BLaER1 (cell line): ENCODE measurements around the gene BEAN1.

Source experiments
- H3K27ac ChIP-seq: shearing (Covaris generic); formaldehyde crosslinking; 2 replicates; pipeline ENCODE4 v1.8.1; 2022
- H3K27me3 ChIP-seq: shearing (Covaris generic); formaldehyde crosslinking; 2 replicates; pipeline ENCODE4 v1.8.1; 2022
- H3K36me3 ChIP-seq: shearing (Covaris generic); formaldehyde crosslinking; 2 replicates; pipeline ENCODE4 v1.8.1; 2022
- H3K4me1 ChIP-seq: shearing (Covaris generic); formaldehyde crosslinking; 2 replicates; pipeline ENCODE4 v1.8.1; 2022
- H3K4me2 ChIP-seq: shearing (Covaris generic); formaldehyde crosslinking; 2 replicates; pipeline ENCODE4 v1.8.1; 2022
- H3K4me3 ChIP-seq: shearing (Covaris generic); formaldehyde crosslinking; 2 replicates; pipeline ENCODE4 v1.8.1; 2022
- H3K9ac ChIP-seq: shearing (Covaris generic); formaldehyde crosslinking; 2 replicates; pipeline ENCODE4 v1.8.1; 2022
- H3K9me3 ChIP-seq: shearing (Covaris generic); formaldehyde crosslinking; 2 replicates; pipeline ENCODE4 v1.8.1; 2022
- H4K20me1 ChIP-seq: shearing (Covaris generic); formaldehyde crosslinking; 2 replicates; pipeline ENCODE4 v1.8.1; 2022
- Cebpa-rat ChIP-seq: shearing (Covaris generic); IDR thresholded peaks from 2 replicates; pipeline ENCODE4 v1.8.1; 2022

BEAN1 gene

GRCh38 chr16:66481943-66482390 lies 54.9 kb downstream of the BEAN1 start:
- Histone ChIP-seq H3K27me3 (no peaks in the 10 kb centered on the region), H3K27ac (no peak overlapping the region), H4K20me1 (no peaks in the 10 kb centered on the region), H3K36me3 (no peaks in the 10 kb centered on the region), H3K9me3 (no peaks in the 10 kb centered on the region), H3K4me3 (no peak overlapping the region), H3K4me2 (no peak overlapping the region), H3K9ac (no peak overlapping the region), H3K4me1 (peaks cover 78% of the 10 kb centered on the region)
- no peak for TF ChIP-seq Cebpa-rat

GRCh38 chr16:66483689-66484452 lies 56.8 kb downstream of the BEAN1 start:
- Histone ChIP-seq H3K4me1 (peaks cover 73% of the 10 kb centered on the region), H3K36me3 (no peaks in the 10 kb centered on the region), H3K9me3 (no peaks in the 10 kb centered on the region), H4K20me1 (no peaks in the 10 kb centered on the region), H3K9ac (no peak overlapping the region), H3K4me2 (peak overlapping the region; percentile 58), H3K27me3 (no peaks in the 10 kb centered on the region), H3K27ac (no peak overlapping the region), H3K4me3 (no peak overlapping the region)
- TF ChIP-seq Cebpa-rat: no peak

DNA sequence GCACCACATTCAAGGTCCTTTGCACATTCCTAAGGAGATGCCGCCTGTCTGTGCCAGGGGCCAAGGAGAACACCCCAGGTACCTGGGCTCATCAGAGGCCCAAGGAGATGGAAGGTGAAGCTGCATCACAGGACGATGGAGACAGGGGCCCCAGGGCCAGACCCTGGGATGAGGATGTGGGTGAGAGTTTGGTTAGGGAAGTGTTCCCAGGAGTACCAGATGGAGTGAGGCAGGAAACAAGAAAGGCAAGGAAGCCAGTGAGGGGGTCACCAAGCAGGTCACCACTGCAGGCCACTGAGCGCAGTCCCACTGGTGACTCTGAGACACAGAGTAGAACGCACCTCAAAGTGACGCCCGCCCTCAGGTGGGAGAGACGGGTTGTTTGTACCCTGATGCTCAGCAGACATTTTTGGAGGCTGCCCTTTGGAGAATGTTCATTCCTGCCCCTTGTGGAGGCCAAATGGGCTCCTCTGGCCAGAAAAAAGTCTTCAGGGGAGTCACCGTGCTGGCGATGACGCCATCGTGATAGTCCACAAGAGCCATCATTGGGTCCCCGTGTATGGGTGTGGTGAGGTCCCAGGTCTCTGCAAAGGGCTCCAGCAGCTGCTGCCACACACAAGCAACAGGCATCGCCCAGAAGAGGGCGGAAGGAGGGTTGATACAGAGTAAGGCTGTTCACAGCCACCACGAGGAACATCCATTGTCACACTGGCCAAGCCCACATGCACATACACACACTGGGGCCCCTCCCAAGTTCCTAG lies 57.5 kb downstream of the BEAN1 start:
- Histone ChIP-seq H3K27me3 (no peaks in the 10 kb centered on the region), H3K4me2 (peak overlapping the region; percentile 58), H3K27ac (no peak overlapping the region), H3K9ac (no peak overlapping the region), H3K36me3 (no peaks in the 10 kb centered on the region), H3K4me3 (no peak overlapping the region), H3K4me1 (peaks cover 66% of the 10 kb centered on the region), H4K20me1 (no peaks in the 10 kb centered on the region), H3K9me3 (no peaks in the 10 kb centered on the region)
- no peak for TF ChIP-seq Cebpa-rat

- H3K27ac ChIP-seq: peak overlapping the region; percentile 51; the same call in 1 of the 2 replicates
- H3K9ac ChIP-seq: no peak overlapping the region
- no peaks in the 10 kb centered on the region for H3K9me3 ChIP-seq
- H3K36me3 ChIP-seq: no peaks in the 10 kb centered on the region
- no peak for TF ChIP-seq Cebpa-rat
- no peaks in the 10 kb centered on the region for H3K27me3 ChIP-seq
- H4K20me1 ChIP-seq: no peaks in the 10 kb centered on the region
- H3K4me1 ChIP-seq: peaks cover 60% of the 10 kb centered on the region
- H3K4me3 ChIP-seq: no peak overlapping the region
- H3K4me2 ChIP-seq: peak overlapping the region; percentile 58
Observed at GRCh38 chr16:66485376-66485775, 58.3 kb downstream of the BEAN1 start.

DNA sequence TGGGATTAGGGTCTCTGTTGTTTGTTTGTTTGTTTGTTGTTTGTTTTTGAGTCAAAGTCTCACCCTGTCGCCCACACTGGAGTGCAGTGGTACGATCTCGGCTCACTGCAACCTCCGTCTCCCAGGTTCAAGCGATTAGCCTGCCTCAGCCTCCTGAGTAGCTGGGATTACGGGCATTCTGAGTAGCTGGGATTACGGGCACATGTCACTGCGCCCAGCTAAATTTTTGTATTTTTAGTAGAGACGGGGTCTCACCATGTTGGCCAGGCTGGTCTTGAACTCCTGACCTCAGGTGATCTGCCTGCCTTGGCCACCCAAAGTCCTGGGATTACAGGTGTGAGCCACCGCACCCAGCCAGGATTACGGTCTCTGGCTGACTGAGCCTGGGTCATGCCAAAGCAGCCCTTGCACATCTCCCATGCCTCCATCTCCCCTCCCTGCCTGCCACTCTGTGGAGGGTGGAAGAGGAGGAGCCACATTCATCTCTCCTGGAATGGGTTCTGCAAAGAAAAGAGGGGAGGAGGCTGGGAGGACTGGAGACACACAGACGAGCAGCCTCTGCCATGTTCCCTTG lies 59.2 kb downstream of the BEAN1 start:
- H3K4me3 ChIP-seq: no peak overlapping the region
- no peaks in the 10 kb centered on the region for H3K27me3 ChIP-seq
- TF ChIP-seq Cebpa-rat: no peak
- no peaks in the 10 kb centered on the region for H3K9me3 ChIP-seq
- H4K20me1 ChIP-seq: no peaks in the 10 kb centered on the region
- H3K4me2 ChIP-seq: no peak overlapping the region
- no peaks in the 10 kb centered on the region for H3K36me3 ChIP-seq
- no peak overlapping the region; the same call in 1 of the 2 replicates for H3K27ac ChIP-seq
- no peak overlapping the region for H3K9ac ChIP-seq
- peaks cover 60% of the 10 kb centered on the region for H3K4me1 ChIP-seq

- H3K4me1 ChIP-seq: peaks cover 59% of the 10 kb centered on the region
- H3K27me3 ChIP-seq: no peaks in the 10 kb centered on the region
- peak overlapping the region; percentile 38 for H3K4me2 ChIP-seq
- H3K27ac ChIP-seq: peak overlapping the region; percentile 50
- TF ChIP-seq Cebpa-rat: no peak
- H3K4me3 ChIP-seq: no peak overlapping the region
- H3K9ac ChIP-seq: no peak overlapping the region
- no peaks in the 10 kb centered on the region for H3K36me3 ChIP-seq
- H4K20me1 ChIP-seq: no peaks in the 10 kb centered on the region
- no peaks in the 10 kb centered on the region for H3K9me3 ChIP-seq
Observed at GRCh38 chr16:66486773-66487579, 59.9 kb downstream of the BEAN1 start.

DNA sequence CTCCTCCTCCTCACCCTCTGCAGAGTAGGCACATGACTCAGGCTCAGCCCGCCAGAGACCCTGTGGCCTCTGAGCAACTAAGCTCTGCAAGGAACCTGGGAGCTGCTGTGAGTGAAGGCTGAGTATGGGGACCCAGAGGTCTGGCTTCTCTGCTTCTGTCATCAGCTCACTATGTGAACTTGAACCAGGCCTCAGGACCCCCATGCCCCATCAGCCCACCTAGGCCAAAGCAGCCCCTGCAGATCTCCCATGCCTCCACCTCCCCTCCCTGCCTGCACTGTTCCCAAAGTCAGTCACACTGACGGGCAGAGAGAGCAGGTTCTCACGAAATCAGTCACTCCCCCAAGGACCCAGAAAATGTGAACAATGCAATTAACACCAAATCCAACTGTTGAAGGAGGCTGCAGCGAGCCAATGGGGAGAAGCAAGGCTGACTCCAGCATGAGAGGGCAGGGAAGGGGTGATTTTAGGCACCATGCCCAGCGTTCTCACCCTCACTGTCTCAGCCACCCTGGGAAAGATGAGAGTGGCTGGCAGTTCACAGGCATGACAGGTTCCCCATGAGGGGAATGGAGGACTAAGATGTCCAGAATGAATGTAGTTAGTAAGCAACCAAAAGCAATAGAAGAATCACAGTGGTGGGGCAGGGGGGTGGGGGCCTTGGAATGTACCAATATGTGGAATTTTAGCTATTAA lies 60.6 kb downstream of the BEAN1 start:
- Histone ChIP-seq H3K27me3 (no peaks in the 10 kb centered on the region), H3K27ac (peak overlapping the region; percentile 50), H4K20me1 (no peaks in the 10 kb centered on the region), H3K9me3 (no peaks in the 10 kb centered on the region), H3K4me2 (peak overlapping the region; percentile 38), H3K4me3 (no peak overlapping the region), H3K36me3 (no peaks in the 10 kb centered on the region), H3K9ac (no peak overlapping the region), H3K4me1 (peaks cover 59% of the 10 kb centered on the region)
- no peak for TF ChIP-seq Cebpa-rat

- H3K36me3 ChIP-seq: no peaks in the 10 kb centered on the region
- no peak overlapping the region for H3K4me3 ChIP-seq
- H4K20me1 ChIP-seq: no peaks in the 10 kb centered on the region
- TF ChIP-seq Cebpa-rat: no peak
- no peaks in the 10 kb centered on the region for H3K27me3 ChIP-seq
- peaks cover 54% of the 10 kb centered on the region for H3K4me1 ChIP-seq
- no peaks in the 10 kb centered on the region for H3K9me3 ChIP-seq
- H3K9ac ChIP-seq: no peak overlapping the region
- H3K27ac ChIP-seq: no peak overlapping the region
- H3K4me2 ChIP-seq: peak overlapping the region; percentile 38; the same call in 1 of the 2 replicates
Observed at GRCh38 chr16:66488505-66488904, 61.4 kb downstream of the BEAN1 start.

- H3K9me3 ChIP-seq: no peaks in the 10 kb centered on the region
- no peak for TF ChIP-seq Cebpa-rat
Observed at GRCh38 chr16:66489385-66489784, 62.3 kb downstream of the BEAN1 start.

More at GRCh38 chr16:66489385-66489784, 62.3 kb downstream of the BEAN1 start:
- H3K4me1 ChIP-seq: peaks cover 45% of the 10 kb centered on the region
- H4K20me1 ChIP-seq: no peaks in the 10 kb centered on the region
- no peak overlapping the region for H3K9ac ChIP-seq
- no peak overlapping the region for H3K4me3 ChIP-seq
- no peaks in the 10 kb centered on the region for H3K27me3 ChIP-seq
- no peak overlapping the region for H3K4me2 ChIP-seq
- no peaks in the 10 kb centered on the region for H3K36me3 ChIP-seq
- no peak overlapping the region for H3K27ac ChIP-seq
